Activated CD4-positive, alpha-beta T cell treated with anti-CD3 and anti-CD28 coated beads, Interleukin-10, Interleukin-2, amounts not matched to agents 100 ng/mL and 50 ng/mL, durations not matched to agents 16 hours and 8 hours (primary cell): ENCODE measurements around the gene C1orf35.

ENCODE experiments used
- DNase-seq: peaks from one replicate; pipeline ENCODE4 v3.0.0-alpha.2; 2020

C1orf35 gene

DNA sequence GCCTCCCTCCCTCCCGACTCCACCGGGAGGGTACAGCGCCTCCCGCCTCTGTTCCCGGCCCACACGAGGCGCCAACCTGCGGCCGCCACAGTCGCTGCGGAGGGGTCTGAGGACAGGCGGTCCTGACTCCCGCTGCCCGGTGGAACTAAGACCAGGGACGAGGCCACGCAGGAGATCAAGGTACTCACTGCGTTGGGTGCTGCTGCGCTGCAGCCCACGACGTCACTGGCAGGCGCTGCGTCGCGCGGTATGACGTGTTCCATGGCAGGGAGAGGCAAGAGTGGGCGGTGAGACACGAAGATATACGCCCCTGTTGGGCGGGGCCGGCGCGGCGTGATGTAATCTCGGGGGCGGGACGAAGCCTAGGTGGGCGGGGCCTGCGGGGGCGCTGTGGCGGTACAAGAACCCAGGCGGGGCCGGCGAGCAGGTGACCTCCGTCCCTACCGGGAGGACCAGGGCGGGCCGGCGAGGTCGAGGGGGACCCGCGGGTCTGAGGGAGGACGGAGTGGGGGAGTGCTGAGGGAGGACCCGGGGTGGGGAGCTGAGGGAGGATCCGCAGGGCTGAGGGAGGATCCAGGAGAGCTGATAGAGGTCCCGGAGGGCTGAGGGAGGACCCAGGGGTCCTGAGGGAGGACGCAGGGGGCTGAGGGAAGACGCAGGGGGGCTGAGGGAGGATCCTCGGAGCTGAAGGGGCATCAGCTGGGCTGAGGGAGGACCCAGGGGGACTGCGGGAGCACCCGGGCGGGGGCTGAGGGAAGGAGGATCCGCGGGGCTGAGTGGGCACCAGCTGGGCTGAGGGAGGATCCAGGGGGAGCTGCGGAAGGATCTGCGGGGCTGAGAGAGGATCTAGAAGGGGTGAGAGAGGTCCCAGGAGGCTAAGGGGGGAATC is 6.2 kb upstream of the C1orf35 start, which contains the start of gene MRPL55:
TSS of gene MRPL55 (minus strand) at position 227 of the 889 bp plus-strand sequence. CDS start 1,039 bp downstream, outside the sequence.
- DNase-seq: peak; percentile 98

DNA sequence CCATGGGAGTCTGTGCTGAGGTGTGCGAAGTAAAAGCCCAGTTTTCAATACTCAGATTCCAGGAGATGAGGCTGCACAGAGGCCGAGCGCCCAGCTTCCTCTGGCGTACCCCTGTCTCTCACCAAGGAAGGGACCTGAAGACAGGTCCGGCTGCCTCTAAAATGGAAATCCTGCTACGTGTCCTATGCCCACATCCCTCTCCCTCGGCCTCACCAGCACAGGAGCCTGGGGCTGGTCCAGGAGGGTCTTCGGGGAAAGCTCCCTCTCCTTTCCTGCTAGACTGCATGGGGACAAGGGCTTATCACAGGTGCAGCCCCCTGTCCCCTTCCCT is 5.6 kb upstream of the C1orf35 start:
- DNase-seq: no peak

DNA sequence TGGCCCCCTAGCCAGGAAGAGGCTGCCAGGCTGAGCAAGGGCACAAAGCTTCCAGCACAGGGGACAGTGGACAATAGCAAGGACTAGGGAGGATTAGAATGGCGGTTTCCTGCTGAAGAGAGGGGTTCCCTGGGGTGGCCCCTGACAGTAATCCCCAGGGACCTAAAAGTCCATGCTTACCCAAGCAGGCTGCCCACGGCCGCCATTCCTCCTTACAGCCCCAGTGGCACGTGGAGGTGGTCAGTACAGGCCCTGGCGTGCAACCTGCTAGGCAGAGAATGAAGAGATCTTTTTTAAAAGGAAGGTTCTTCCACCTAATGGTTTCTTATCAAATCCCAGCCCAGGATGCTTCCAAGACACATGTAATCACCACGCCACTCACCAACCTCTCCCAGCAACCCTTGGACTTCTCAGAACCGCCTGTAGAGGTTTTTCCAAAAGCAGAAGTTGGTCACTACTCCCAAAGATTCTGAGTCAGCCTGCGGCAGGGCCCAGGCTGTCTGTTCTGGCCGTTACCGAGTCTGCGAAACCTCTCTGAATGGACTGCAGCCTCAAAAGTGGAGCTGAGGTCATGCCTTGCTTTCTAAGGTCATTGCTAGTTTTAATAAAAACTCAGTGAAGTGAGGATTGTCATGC is 5.0 kb upstream of the C1orf35 start:
- no peak for DNase-seq

DNA sequence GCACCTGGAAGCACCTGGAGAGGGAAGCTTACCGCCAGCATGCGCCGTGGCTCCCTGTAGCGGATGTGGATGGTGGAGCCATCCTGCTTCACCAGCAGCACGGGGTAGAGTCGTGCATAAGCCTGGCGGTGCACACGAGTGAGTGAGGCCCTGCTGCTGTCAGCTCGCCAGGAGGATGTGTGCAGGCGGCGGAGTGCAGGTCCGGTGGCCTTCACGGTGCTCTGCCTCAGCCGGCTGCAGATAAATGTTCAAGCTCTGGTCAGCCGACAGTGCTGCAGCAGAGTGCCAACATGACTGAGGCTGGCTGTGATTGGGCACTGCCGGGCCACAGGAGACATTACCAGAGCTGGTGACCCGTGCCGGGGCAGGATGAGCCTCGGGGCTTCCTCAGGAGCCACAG is 4.5 kb upstream of the C1orf35 start:
- no peak for DNase-seq

DNA sequence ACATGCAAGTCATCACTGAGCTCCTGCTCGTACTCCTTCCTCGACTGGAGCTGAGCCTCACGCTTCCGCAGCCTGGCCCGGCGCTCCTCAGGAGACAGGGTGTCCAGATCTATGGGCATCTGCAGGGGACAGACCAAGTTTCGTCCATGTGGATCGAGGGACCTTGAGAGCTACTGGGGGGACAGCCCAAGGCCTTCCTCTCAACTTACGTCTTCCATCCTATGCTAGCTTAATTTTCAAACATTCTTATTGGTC is 3.6 kb upstream of the C1orf35 start:
- no peak for DNase-seq

DNA sequence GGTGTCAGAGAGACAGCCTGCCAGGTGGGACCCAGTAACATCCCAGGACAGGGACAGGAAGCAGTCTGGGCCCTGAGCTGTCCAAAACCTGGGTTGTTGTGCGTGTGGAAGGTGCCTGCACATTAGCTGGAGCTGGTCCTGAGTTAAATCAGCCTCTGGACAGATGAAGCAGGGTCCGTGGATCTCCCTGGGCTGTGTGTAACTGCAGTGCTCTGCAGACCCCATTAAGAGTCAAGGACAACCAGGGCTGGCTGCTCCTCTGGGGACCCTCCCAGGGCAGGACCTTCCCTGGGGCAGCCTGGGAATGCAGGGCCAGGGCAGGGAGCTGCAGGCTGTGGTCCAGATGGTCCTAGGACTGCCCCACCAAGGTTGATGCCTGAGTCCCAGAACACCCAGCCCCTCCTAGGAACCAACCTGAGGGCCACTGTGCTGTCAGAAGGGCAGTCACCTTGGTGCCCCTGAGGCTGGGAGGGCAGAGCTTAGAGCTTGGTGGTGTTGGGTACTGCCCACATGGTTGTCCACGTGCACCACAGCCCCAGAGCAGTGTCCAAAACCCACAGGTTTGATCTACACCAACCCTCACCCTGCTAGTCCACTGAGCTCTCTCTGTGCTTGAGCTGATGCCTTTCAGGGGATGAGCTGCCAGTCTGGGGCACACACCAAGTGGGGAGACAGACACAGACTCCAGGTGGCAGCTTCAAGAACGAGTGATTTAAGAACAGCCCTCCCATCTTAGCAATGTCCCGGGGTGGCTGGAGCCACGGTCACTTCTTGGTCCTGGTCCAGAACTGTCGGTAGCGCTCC is 3.1 kb upstream of the C1orf35 start:
- no peak for DNase-seq

DNA sequence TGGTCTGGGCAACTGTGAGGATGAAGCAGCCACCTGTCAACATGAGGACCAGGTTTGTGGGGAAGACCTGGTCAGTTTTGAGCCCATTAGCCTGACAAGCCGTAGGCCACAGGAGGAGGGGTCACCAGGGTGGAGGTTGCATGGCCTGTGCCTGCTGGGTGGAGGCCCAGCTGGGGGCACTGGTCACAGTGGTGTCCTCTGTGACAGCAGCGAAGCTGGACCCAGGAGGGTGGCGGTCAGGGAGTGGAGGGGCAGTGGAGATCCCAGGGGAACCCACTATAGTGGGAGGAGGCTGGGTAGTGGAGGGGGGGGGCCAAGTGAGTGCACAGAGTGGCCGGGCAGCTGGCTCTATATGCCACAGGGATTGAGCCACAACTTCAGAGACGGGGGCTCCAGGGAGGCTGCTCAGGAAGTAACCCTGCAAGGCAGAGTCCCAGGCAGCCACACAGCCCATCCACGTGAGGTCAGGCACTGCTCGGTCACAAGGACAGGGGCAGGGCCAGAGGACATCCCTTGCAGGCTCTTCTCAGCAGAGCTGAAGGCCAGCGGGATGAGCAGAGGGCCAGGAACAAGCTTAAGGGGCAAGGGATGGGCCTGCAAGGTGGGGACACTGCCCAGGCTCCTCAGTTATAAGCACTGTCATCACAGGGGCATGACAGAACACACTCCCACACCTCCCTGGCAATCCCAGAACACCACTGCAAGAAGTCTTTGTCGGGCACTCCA is 2.3 kb upstream of the C1orf35 start:
- no peak for DNase-seq

DNA sequence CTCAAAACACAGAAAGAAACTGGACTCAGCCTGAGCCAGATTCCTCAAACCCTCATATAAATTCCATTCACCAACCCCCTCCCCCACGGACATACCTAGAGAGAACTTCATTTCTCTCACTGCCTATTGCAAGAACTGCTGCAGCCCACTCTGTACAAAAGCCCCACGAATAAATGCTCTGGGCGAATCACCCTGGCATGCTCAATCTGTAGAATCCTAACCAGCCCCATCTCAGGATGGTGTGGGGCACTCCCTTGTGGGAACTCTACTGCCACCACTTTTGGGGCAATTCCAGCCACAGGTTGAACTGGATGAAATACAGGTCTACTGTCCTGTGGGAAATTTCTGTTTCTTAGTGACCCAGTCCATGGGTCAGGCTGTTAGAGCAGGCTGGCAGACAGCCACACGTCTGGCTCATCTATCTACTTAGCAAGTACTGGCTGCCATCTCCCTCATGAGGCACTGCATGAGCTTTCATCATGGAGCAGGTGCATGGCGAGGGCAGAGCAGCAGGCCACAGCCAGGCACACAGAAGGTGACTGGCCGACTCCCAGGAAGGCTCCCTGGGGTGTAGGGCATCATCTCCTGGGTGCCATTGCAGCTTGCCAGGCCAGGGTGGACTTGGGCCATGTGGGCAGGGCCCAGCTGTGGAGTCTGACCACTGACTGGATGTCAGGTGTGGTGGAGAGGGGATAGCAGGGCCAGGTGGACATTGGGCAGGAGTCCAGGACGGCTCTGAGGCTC is 1.6 kb upstream of the C1orf35 start:
- DNase-seq: no peak

DNA sequence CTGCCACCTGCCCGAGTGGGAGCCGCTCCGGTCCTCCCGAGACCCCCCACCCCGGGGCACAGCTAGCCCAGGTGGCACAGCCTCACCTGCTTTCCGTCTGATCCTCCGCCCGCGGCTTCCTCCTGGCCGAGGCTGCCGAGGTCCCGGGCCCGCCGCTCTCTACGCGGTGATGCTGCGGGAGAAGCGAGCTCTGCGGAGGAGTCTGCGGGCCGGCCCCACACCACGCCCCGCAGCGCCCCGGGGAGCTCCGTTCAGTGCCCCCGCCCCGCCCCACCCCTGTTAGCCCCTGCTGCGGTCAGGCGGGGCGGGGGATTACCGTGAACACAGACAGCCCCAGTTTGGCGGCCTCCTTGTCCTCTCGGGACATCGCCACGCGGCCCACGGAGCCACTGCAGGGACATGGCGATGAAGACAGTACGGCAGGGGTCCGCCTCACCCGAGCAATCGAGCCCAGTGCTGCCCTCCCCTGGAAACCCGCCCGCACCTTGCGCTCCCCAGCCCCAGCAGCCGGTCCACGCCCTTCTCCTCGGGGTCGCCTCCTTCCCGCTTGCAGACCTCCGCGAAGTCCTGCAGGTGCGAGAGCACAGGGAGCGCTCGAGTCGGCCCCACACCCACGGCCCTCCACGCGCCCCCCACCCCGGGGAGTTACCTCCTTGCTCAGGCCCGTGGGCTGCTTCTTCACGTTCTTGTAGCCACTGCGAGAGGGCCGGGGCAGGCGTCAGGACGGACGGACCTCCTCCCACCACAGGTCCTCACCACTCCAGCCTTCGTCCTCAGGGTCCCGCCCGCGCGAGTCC is 933 bp downstream of the C1orf35 start:
- DNase-seq: peak; percentile 62

DNA sequence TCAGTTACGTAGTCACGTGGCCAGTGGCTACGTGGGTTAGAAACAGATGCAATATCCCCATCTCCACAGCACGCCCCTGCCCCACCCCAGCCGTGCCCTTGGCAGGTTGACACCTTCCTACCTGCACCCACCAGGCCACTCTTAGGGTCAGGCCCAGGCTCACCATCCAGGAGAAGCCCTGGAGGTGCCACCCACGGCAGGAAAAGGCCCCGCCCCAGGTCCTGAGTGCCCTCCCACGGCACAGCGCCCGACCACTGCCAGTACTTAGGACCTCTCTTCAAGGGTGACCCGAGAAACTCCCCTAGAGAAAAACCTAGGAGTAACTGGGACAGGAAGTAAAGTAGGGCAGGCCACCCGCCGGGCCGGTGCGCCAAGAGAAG is 1.5 kb downstream of the C1orf35 start:
- DNase-seq: peak; percentile 28

DNA sequence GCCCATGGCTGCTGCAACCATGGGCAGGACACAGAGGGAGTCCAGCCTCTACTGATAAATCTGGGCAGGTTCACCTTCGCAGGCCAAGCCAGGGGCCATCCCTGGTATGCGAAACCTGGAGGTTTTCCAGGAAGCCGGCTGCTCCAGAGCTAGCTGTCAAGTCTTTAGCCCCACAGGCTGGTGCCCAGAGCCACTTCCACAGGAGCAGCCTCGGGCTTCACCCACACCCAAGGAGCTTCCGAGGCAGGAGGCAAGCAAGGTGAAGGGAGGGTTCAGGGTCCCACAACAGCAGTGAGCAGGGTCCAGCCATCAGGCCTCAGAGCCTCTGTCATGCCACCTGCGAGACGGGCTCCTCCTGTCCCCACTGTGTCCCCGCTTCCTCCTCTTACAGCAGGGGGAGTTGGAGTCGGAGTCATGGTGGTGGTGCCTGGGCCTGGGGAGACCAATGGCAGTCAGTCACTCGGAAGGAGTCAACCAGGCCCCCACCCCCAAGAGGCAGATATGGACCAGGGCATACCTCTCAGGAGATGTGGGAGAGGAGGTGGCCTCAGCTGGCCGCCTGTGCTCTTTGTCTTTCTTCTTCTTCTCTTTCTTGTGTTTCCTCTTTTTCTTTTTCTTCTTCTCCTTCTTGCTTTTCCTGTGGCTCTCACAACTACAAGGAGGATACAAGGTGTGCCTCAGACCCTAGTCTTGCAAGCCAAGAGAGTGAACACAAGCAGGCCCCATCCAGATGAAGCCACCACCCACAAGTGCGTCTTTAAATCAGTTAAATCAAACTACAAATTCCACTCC is 2.1 kb downstream of the C1orf35 start:
- no peak for DNase-seq

DNA sequence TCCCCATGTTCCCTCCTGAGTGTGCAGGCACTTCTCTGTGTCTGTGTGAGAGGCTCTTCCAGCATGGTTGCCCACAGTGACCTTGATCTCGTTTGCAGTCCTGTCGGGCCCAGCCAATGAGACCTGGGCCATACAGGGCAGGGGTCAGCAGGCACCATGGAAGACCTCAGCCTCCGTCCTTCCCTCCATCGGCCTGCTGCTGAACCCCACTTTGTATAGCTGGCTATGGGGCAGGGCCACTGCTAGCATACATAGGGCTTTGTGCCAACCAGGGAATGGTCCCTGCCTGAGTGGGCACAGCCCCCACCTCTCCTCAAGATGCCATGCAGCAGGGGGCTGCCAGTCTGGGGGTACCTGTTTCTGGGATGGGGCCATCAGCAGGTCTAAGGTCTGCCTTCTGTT is 3.8 kb downstream of the C1orf35 start:
- DNase-seq: no peak

DNA sequence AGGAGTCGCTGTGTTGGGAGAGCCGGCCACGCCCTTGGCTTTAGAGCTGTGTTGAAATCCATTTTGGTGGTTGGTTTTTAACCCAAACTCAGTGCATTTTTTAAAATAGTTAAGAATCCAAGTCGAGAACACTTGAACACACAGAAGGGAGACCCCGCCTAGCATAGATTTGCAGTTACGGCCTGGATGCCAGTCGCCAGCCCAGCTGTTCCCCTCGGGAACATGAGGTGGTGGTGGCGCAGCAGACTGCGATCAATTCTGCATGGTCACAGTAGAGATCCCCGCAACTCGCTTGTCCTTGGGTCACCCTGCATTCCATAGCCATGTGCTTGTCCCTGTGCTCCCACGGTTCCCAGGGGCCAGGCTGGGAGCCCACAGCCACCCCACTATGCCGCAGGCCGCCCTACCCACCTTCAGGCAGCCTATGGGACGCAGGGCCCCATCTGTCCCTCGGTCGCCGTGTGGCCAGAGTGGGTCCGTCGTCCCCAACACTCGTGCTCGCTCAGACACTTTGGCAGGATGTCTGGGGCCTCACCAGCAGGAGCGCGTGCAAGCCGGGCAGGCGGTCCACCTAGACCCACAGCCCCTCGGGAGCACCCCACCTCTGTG is 4.7 kb downstream of the C1orf35 start:
- DNase-seq: no peak

DNA sequence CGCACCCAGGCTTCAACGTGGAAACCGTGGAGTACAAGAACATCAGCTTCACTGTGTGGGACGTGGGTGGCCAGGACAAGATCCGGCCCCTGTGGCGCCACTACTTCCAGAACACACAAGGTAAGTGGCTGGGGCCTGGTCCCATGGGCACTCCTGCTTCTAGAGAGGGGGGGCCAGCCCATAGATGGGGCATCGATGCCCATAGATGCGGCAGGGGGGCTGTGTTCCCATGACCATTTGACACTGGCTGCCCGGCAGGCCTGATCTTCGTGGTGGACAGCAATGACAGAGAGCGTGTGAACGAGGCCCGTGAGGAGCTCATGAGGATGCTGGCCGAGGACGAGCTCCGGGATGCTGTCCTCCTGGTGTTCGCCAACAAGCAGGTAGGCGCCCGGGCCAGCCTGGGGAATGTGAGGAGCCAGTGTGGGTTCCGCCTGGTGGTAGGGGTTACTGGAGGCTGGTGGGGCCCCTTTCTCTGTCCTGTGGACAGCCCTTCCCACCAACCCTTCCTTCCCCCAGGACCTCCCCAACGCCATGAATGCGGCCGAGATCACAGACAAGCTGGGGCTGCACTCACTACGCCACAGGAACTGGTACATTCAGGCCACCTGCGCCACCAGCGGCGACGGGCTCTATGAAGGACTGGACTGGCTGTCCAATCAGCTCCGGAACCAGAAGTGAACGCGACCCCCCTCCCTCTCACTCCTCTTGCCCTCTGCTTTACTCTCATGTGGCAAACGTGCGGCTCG is 5.6 kb downstream of the C1orf35 start:
- DNase-seq: no peak

DNA sequence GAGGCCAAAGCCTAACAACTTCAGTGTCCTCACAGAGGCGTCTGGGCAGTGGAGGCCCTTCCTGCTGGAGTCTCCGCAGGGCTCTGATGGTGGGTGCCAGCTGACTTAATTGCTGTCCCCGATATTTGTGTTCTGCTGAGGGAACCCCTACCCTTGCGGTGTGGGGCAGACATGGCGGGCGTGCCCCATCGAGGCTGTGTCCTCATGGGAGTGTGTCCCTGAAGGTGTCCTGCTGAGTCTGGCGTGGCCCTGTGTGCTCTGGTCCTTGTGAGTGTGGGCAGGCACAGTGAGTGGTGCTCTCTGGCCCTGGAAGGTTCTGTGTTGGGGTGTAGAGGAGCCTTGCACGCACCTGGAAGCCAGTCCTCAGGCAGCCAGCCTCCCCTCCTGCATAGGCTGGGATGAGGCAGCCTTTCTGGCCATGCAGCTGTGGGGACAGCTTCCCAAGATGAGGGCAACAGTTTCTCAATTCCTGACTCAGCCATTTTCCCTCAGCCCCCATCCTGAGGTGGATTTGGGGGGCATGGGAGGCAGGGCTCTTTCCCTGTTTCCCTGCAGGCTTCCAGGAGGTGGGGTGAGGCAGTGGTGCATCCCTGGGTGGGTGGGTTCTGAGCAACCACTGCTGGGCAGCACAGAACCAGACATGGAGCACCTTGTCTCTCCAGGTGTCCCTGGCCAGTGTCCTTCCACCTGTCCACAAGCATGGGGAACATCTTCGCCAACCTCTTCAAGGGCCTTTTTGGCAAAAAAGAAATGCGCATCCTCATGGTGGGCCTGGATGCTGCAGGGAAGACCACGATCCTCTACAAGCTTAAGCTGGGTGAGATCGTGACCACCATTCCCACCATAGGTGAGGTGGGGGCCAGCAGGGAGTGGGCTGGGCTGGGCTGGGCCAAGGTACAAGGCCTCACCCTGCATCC is 6.5 kb downstream of the C1orf35 start:
- no peak for DNase-seq

DNA sequence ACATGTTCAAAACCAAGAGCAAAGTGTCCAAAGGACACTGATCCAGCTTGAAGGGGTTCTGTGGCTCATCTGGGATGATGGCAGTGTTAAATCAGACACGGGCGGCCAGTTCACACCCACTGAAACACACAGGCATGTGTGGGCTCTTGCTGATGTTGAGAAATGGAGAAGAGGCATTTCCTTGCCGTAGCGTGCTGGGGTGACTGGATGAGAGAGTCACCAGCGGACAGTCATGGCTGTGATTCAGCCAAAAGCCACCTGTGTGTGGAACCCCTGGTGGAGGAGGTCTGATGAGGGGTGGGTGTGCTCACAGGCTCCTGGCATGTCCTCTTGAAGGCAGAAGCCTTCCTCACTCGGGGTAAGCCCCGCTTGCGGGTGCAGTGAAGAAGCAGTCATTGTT is 7.2 kb downstream of the C1orf35 start:
- DNase-seq: no peak

DNA sequence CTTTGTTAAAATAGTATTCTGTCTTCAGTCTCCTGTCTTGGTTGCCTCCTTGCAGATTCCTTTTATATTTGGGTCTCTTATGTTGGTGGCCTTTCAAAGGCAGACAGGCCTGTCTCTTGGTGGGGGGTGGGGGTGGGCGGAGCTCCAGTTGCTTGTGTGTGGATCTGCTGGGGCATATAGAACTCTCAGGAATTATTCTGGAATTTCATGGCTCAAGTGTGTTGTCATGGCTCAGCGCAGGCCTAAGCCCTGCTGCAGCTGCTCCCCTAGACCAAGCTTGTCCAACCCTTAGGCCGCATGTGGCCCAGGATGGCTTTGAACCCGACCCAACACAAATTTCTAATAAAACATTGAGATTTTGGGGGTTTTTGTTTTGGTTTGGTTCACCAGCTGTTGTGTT is 8.0 kb downstream of the C1orf35 start:
- DNase-seq: no peak

DNA sequence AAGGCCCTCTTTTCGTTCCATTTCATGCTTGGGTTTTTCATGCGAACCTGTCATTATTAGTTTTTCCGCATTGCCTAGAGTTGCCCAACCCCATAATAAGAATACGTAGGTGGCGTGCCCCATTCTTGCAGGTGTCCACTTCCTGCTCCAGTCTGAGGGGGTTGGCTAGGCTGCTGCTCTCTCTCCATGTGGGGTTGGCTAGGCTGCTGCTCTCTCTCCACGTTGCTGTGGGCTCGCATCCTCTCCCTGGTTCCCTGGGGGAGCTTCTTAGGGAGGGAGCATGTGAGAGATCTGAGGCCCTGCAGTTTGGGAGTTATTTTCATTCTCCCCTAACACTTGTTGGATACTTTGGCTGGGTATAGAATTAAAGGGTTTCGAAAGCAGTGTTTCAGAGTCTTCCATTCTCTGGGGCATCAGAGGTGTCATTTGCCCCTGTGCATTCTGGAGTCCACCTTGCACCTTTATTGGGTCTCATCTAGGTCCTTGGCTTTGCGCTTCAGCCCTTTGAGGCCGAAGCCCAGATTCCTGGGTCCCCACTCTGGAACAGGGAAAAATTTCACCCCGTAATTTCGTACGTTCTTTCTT is 8.6 kb downstream of the C1orf35 start:
- no peak for DNase-seq
